Stimulated activated CD8-positive, alpha-beta memory T cell treated with anti-CD3 and anti-CD28 coated beads, Interleukin-4, amount 100 ng/mL, for 24 hours (primary cell): Measurements from ENCODE around the gene AGTR1.
"Not testable (repeated sequence)": the region's sequence is repeated elsewhere in the genome, so short reads cannot be mapped to it uniquely, and the experiment has no call there.

Source experiments
- DNase-seq: peaks from one replicate; pipeline ENCODE4 v3.0.0-alpha.2; 2020; ENCODE audit warnings: low read depth

Gene AGTR1

GRCh38 chr3:148758303-148758884 lies 60.7 kb downstream of the AGTR1 start:
- no peak for DNase-seq

GRCh38 chr3:148759430-148759829 lies 61.7 kb downstream of the AGTR1 start:
- no peak for DNase-seq

GRCh38 chr3:148763156-148763680 lies 65.5 kb downstream of the AGTR1 start:
- DNase-seq = no peak

- DNase-seq = no peak
These were observed 66.6 kb downstream of the AGTR1 start for GRCh38 chr3:148763986-148764935.

- DNase-seq = no peak
These were observed 74.7 kb downstream of the AGTR1 start for GRCh38 chr3:148772361-148772760.

- DNase-seq = no peak
These were observed 75.1 kb downstream of the AGTR1 start for GRCh38 chr3:148772835-148773234.

GRCh38 chr3:148773805-148774204 lies 76.1 kb downstream of the AGTR1 start:
- no peak for DNase-seq

- no peak for DNase-seq
These were observed 81.2 kb downstream of the AGTR1 start for GRCh38 chr3:148778926-148779325.

- not testable (repeated sequence) for DNase-seq
These were observed 87.3 kb downstream of the AGTR1 start for GRCh38 chr3:148785026-148785425.

- DNase-seq = not testable (repeated sequence)
These were observed 88.5 kb downstream of the AGTR1 start for GRCh38 chr3:148786159-148786558.

GRCh38 chr3:148789146-148789545 lies 91.4 kb downstream of the AGTR1 start:
- DNase-seq = no peak

- DNase-seq = no peak
These were observed 92.2 kb downstream of the AGTR1 start for GRCh38 chr3:148789906-148790305.

- no peak for DNase-seq
These were observed 92.7 kb downstream of the AGTR1 start for GRCh38 chr3:148790370-148790769.

GRCh38 chr3:148790851-148791735 lies 93.4 kb downstream of the AGTR1 start:
- DNase-seq = no peak

- DNase-seq = no peak
These were observed 94.2 kb downstream of the AGTR1 start for GRCh38 chr3:148791920-148792319.

- DNase-seq = no peak
These were observed 94.8 kb downstream of the AGTR1 start for GRCh38 chr3:148792516-148792915.
